NCI-H226 (cell line): ENCODE measurements around the gene SMIM22.

Experiments used
- DNase-seq: peaks from one replicate; pipeline ENCODE4 v3.0.0-alpha.2; 2015

SMIM22 gene

DNA sequence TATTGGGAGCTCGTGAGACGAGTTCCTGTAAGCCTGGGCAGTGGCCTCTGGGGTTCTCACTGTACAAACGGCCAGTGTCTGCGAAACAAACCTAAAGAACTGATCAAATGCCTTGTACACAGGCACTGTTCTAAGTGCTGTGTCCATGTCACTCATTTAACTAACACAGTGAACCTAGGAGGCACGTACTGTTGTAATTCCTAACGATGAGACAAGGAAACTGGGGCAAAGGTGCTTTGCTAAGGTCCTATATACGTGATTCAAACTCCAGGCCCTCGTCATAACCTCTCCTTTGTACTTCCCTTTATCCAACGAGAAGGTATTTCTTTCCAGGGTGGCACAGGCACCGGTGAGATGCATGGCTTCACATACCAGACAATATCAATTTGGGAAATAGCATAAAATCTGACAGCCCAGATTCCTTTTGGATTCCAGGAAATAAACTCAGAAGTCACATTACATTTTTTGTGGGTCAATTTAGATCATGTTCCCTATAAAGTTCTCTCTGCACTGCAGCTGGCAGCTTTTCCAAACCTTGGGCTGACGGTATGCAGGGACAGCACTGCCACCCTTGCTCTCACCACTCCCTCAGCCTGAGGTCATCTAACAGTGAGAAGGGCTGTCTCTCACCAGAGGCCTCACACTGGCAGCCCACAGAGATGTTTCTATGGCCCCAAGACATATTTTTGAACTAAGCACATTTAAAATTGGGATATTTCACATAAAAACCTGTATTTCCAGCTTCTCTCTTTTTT lies 33.6 kb downstream of the SMIM22 start:
- DNase-seq = no peak

- no peak for DNase-seq
Measured at GRCh38 chr16:4830408-4830807, 35.2 kb downstream of the SMIM22 start.

- no peak for DNase-seq
Measured at GRCh38 chr16:4831616-4832015, 36.4 kb downstream of the SMIM22 start.

DNA sequence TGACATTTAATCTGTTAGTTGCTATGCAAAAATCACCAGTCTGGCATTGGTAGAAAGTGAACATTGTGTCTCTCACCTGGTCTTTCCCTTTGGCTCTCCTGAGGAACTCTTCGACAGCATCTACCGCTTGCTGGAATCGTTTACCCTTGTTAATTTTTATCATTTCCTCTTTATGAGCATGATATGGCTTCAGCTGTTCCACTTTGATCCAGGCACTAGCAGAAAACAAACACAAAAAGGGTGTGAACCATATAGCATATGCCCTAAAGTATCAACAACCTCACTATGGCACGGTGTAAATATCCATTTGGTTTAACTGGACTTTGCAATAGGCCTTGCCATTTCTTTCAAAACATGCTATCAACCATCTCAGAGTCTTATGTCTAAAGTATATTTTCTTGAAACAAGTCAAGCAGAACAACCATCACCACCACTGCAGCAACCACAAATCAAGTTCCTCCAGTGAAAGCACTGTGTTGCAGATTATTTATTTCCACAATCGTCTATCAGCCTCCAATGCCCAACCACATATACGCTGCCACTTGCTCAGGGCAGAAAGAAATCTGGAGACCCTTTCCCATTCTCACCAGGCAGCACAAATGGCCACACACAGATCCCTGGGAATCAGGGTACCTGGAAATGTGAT lies 37.7 kb downstream of the SMIM22 start:
- DNase-seq = no peak

DNA sequence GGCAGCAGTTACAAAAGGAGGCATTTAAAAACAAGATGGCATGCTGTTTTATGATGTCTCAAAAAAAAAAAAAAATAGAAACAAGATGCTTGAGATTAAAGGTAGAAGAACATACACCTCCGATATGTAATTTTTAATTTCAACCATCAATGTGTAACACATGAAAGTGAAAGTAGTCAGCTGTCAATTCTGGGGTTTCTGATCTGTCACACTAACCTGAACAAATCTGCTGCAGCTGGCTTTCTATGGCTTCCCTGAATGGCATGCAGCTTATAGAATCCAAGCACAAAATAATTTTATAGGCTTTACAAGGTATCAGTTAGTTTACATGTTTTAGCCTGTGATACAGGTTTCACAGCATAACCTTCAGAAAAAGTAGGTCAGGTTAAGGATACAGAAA lies 38.4 kb downstream of the SMIM22 start:
- DNase-seq = no peak

DNA sequence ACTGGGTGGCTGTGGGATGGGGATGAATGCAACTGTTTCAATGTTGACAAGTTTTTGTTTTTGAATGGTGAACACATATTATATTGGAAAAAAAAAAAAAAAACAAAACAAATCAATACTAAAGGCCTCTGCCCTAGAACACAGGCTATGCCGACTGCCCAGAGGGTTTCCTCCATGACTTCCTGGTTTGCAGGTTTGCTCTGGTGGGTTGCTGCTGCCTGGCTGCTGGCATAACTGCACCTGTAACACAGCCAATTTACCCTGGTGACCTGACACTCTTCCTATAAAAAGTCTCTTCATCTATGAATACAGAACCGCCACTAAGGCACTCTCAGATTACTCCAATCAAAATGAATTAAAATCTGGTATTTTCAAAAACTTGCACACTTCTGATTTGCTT lies 41.6 kb downstream of the SMIM22 start:
- no peak for DNase-seq

GRCh38 chr16:4837733-4838501 lies 42.7 kb downstream of the SMIM22 start:
- no peak for DNase-seq

- no peak for DNase-seq
Measured at GRCh38 chr16:4839942-4840341, 44.8 kb downstream of the SMIM22 start.

- no peak for DNase-seq
Measured at GRCh38 chr16:4840984-4841383, 45.8 kb downstream of the SMIM22 start.
